Glomerular endothelial cell (primary cell): ENCODE measurements around the gene PPFIBP2. TPM values are rescaled to one million over a fixed set of nuclear protein-coding genes. Genes with fewer than 3 reads are reported as not detected.

ENCODE experiments used
- DNase-seq: peaks from one replicate; pipeline ENCODE4 v3.0.0-alpha.2; 2011; ENCODE audit warnings: low read depth, low spot score; ENCODE audit errors: extremely low read depth
- total RNA-seq: library from RNA; depleted of rRNA; stranded (reverse); fragments of >200 nt; gene quantifications from 2 replicates; pipeline ENCODE4 v1.2.3, GENCODE V29; 2015

Gene PPFIBP2
- total RNA-seq, 1 donor from 2014 or later, result 2.4 TPM

DNA sequence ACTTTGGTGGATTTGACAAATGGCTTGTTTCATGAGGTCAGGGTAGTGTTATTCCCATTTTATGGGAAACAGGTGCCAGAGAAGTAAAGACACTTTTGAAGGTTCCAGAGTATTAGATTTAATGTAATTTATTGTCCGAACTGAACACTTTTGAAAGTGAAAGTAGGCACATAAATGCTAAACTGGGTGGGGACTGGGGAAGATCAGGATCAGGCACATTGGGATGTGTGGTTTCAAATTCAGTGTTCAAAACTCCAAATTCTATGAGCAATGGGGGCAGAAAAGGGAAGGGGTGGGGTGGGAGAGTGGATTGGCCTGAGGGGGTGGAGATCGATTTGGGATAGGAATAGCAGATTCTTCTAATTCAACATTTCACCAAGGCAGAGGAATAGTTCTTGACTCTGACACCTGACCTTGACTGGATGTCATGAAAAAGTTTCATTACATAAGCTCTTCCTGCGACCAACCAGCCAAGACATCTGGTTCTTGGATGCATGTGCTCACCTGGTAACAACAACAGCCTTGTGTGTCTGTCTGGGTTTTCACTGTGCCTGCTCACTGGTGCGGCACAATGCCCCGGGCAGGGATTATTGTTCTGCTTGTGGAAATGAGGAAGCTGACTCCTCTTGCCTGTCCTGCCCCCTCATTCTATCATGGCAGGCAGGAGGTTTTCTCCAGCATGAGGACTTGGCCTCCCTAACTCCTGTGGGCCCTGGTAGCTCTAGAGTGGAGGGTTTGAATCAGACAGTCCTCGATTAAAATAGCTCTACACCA, 10.8 kb downstream of the PPFIBP2 start:
- DNase-seq, result no peak

DNA sequence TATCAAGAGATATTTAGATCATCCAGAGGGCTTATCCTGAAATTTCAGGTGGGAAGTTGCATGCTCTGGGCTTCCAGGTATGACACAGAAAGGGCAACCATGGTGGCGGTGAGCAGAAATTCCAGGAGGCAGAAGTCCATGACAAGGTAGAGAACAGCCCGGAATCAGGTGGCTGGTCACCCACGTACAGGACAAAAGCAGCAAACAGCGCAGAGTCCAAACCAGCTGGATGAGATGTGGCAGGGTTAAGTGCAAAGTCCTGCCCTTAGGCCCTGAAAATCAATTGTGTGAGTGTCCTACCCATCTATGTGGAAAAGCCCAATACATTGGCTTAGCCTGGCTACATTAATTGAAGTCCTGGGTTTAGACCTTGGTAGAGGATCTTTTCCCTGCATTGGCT, 11.6 kb downstream of the PPFIBP2 start:
- DNase-seq, result no peak

GRCh38 chr11:7527029-7527428, 13.2 kb downstream of the PPFIBP2 start:
- DNase-seq, result no peak

- no peak for DNase-seq
Observed at GRCh38 chr11:7528514-7529049, 14.8 kb downstream of the PPFIBP2 start.

- DNase-seq, result no peak
Observed at GRCh38 chr11:7530013-7530640, 16.3 kb downstream of the PPFIBP2 start.

DNA sequence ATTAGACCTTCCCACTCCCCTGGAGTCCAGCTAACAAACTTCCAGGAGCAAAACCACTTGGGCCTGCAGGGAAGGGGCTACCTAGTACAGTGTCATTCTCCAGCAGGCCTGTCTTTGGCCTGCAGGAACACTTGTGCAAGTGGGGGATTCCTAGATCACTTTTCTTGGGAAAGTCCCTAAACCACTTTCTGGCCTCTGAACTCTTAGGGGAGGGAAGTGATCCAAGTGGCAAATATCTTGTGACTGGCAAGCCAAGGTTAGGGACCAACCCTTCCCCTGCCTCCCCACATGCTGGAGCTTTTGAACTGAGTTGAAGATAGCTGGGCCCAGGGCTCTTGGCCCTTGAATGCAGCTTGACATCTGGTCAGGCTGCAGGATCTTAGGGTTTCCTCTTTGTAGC, 17.2 kb downstream of the PPFIBP2 start:
- no peak for DNase-seq

DNA sequence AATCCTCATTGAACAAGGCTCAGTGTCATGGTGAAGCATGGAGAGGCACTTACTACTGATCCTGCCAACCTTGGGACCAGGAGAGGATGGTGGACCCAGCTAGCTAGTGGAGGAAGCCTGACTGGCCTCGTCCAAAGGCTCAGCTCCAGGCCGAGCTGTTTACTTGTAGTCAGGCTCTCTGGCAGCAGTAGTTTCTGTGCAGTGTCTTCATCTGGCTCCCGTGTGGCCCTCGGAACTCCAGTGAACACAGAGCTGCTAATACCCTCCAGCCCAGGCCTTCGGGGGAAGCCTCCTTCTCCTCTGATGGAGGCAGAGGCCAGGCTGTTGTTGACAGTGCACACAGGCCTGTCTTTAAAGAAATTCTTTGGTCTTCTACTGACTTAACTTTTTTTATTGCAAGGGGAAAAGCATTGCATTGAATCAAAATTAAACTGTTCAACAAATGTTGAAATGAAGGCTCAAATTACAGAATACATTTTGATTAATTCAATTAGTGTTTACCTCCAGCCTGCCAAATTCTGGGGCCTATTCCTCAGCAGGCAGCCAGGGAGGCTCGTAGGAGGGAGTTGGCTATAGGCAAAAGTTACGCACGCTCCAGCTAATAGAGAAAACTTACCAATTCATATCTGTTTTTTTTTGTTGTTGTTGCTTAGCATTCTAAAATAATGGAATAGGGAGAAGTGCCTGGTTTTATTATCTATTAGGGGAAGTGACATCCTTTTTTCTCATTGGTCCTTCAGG, 18.8 kb downstream of the PPFIBP2 start:
- no peak for DNase-seq

- DNase-seq, result no peak
Observed at GRCh38 chr11:7533199-7534041, 19.6 kb downstream of the PPFIBP2 start.

- no peak for DNase-seq
Observed at GRCh38 chr11:7534042-7534378, 20.2 kb downstream of the PPFIBP2 start.

DNA sequence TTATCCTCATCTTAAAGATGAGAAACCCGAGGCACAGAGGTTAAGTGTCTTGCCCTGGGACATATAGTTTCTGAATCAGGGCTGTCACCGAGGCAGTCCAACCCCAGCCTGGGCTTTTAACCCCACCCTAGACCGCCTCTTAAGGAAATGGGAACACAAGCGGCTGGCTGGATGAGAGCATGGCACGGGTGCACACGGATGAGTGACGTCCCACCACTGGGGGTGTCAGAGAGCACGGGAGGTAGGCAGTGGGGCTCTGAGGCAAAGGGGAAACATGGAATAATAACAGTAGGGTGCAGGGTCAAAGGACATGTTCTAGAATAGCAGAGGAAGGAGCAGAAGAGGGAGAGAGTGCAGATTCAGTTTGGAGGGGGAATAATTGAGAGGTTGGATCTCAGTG, 22.3 kb downstream of the PPFIBP2 start:
- DNase-seq, result no peak

DNA sequence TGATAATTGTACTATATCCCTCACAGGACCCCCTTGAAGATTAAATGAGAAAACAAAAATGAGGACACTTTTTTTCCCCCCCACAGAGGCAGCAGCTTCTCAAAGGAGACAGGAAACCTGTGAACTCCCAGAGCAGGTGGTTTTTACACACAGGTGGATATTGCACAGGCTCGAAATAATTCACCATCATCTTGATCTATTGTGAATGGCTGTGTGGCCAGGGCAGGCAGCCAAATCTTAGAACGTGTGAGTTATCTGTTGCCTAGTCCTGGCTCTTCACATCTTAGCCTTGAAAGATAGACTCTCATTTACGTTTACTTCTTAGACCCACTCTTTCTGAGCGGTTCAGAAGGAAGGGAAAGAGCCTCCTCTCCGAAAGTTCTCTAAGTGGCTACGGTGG, 23.5 kb downstream of the PPFIBP2 start:
- no peak for DNase-seq

GRCh38 chr11:7538031-7538430, 24.2 kb downstream of the PPFIBP2 start:
- DNase-seq, result no peak

GRCh38 chr11:7538466-7539454, 25.0 kb downstream of the PPFIBP2 start:
- no peak for DNase-seq

DNA sequence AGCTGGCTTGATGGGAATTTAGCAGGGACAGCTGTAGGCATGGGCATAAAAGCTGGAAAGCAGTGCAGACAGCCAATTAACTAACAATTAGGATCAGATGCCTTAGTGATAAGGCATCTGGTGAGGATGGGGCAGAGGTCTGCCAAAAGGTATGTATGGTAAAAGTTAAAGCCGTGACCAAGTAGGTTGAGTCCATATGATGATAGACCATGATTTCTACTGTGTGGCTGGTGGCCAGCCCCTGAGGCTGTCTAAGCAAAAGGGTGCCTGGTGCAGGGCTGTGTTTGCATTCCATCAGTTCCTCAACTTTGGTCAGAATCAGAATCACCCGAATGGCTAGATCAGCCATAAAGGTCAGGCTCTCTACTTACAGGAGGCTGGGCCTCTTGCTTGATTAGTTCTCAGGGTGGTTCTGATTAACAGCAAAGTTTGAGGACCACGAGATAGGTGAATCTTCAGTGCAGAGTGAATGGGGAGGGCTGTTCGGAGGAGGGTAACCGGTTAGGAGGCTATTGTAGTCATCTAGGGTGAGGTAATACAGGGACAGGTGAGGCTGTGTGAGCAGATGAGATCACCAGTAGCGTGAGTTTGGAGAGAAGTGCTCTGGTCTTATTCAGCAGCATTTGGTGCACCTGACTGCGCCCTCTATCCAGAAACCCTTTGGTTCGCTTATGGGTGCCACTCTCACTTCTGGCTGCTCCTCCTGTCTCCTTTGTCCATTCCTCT, 27.2 kb downstream of the PPFIBP2 start:
- no peak for DNase-seq

DNA sequence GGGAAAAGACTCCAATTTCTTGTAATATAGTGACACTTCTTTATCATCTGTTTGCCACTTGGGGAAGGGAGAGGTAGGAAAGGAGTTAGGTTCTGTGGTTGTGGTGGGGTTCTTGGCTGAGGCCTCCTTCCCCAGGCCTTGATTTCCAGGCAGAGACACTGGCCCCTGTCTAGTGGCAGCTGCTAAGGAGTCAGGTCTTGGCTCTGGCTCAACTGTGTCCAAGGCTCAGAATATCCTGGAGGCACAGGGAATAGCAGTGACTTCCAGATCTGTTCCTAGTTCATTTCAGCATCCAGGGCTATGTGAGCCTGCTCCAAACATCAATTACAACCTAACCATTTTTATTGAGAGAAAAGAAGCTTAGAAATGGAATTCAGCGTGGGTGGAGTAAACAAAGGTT, 29.5 kb downstream of the PPFIBP2 start:
- DNase-seq, result no peak

GRCh38 chr11:7544021-7544420, 30.2 kb downstream of the PPFIBP2 start:
- no peak for DNase-seq

GRCh38 chr11:7545611-7546010, 31.8 kb downstream of the PPFIBP2 start:
- DNase-seq, result no peak

DNA sequence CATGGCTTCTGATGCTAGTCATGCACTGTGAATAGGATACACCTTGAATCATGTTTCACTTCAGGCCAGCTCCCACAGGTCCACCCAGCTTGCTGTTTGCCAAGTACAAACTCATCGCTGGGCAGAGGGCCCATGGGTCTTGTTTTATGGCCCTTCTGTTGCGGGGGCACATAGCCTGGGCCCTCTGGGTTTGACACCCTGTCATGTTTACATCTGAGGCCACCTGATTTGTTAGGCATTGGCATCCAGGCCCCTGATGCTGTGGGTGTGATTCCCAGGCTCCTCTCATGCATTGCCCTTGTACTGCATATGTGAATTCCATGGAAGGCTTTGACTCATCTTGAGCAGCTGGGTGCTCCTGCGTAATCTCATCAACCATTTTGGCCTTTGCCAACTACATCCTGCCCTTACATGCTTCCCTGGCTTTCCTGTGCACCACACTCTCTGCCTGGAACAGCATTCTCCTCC, 32.6 kb downstream of the PPFIBP2 start:
- no peak for DNase-seq

- DNase-seq, result no peak
Observed at GRCh38 chr11:7547687-7548086, 33.9 kb downstream of the PPFIBP2 start.
